ENCODE measurements around the gene UGCG.
"Not testable (repeated sequence)": the region's sequence is repeated elsewhere in the genome, so short reads cannot be mapped to it uniquely, and the experiment has no call there.

Gene UGCG

GRCh38 chr9:111890867-111891266 lies 5.7 kb upstream of the UGCG start:
- DNase-seq (ENCODE audit: low spot score) = not testable (repeated sequence)

- no peak for DNase-seq (ENCODE audit: low spot score)
Measured at GRCh38 chr9:111891910-111892499, 4.6 kb upstream of the UGCG start.

- DNase-seq (ENCODE audit: low spot score) = peak; percentile 89
Measured at GRCh38 chr9:111896942-111897600, 457 bp downstream of the UGCG start.

- DNase-seq (ENCODE audit: low spot score) = no peak
Measured at GRCh38 chr9:111897601-111898137, 1.1 kb downstream of the UGCG start.

GRCh38 chr9:111898331-111899096 lies 1.9 kb downstream of the UGCG start:
- no peak for DNase-seq (ENCODE audit: low spot score)

GRCh38 chr9:111900151-111900857 lies 3.7 kb downstream of the UGCG start:
- DNase-seq (ENCODE audit: low spot score) = no peak

- DNase-seq (ENCODE audit: low spot score) = no peak
Measured at GRCh38 chr9:111900858-111901612, 4.4 kb downstream of the UGCG start.

GRCh38 chr9:111902391-111903139 lies 6.0 kb downstream of the UGCG start:
- no peak for DNase-seq (ENCODE audit: low spot score)

- DNase-seq (ENCODE audit: low spot score) = not testable (repeated sequence)
Measured at GRCh38 chr9:111903535-111903934, 6.9 kb downstream of the UGCG start.

GRCh38 chr9:111904026-111904425 lies 7.4 kb downstream of the UGCG start:
- no peak for DNase-seq (ENCODE audit: low spot score)

- no peak for DNase-seq (ENCODE audit: low spot score)
Measured at GRCh38 chr9:111904891-111905291, 8.3 kb downstream of the UGCG start.

GRCh38 chr9:111907147-111907546 lies 10.5 kb downstream of the UGCG start:
- no peak for DNase-seq (ENCODE audit: low spot score)

- DNase-seq (ENCODE audit: low spot score) = no peak
Measured at GRCh38 chr9:111909444-111909843, 12.8 kb downstream of the UGCG start.

- DNase-seq (ENCODE audit: low spot score) = no peak
Measured at GRCh38 chr9:111910428-111910827, 13.8 kb downstream of the UGCG start.

- no peak for DNase-seq (ENCODE audit: low spot score)
Measured at GRCh38 chr9:111913159-111913558, 16.5 kb downstream of the UGCG start.

GRCh38 chr9:111914749-111915424 lies 18.3 kb downstream of the UGCG start:
- no peak for DNase-seq (ENCODE audit: low spot score)

GRCh38 chr9:111915425-111915758 lies 18.8 kb downstream of the UGCG start:
- no peak for DNase-seq (ENCODE audit: low spot score)

- DNase-seq (ENCODE audit: low spot score) = no peak
Measured at GRCh38 chr9:111916234-111916645, 19.6 kb downstream of the UGCG start.

GRCh38 chr9:111917201-111917600 lies 20.6 kb downstream of the UGCG start:
- no peak for DNase-seq (ENCODE audit: low spot score)

- DNase-seq (ENCODE audit: low spot score) = no peak
Measured at GRCh38 chr9:111917980-111918379, 21.4 kb downstream of the UGCG start.
